NCI-H345 (cell line): ENCODE measurements around the gene ZNF284.
"Not testable (repeated sequence)": the region's sequence is repeated elsewhere in the genome, so short reads cannot be mapped to it uniquely, and the experiment has no call there.

ENCODE experiments used
- DNase-seq: peaks from one replicate; lab custom pipeline; 2025; lab: John Stamatoyannopoulos, UW

ZNF284 gene

GRCh38 chr19:44111910-44112463, 40.0 kb downstream of the ZNF284 start:
- no peak for DNase-seq

- DNase-seq: no peak
Measured at GRCh38 chr19:44112802-44113137, 40.8 kb downstream of the ZNF284 start.

GRCh38 chr19:44113138-44113783, 41.3 kb downstream of the ZNF284 start, which contains the start of gene ZNF225:
ZNF225 (plus strand) TSS chr19:44113399; CDS start chr19:44115828, 2,429 bp downstream.
- DNase-seq: peak; percentile 94

GRCh38 chr19:44113784-44114390, 41.9 kb downstream of the ZNF284 start:
- no peak for DNase-seq

- not testable (repeated sequence) for DNase-seq
Measured at GRCh38 chr19:44121162-44121561, 49.2 kb downstream of the ZNF284 start.

- DNase-seq: no peak
Measured at GRCh38 chr19:44131955-44132354, 60.0 kb downstream of the ZNF284 start.
